HG02840 (cell line): ENCODE measurements around the gene MRPS34.

Experiments
- ATAC-seq: cut with Tn5 transposase; IDR thresholded peaks from one replicate; pipeline ENCODE4 v1.9.1; 2021; ENCODE audit warnings: mild to moderate bottlenecking, moderate library complexity, moderate number of reproducible peaks; ENCODE audit not compliant: unreplicated experiment, low FRiP score

The MRPS34 gene

GRCh38 chr16:1794908-1795666, 22.2 kb upstream of the MRPS34 start:
- no peak for ATAC-seq

- no peak for ATAC-seq
Measured at GRCh38 chr16:1794221-1794871, 21.4 kb upstream of the MRPS34 start.

GRCh38 chr16:1793578-1794220, 20.8 kb upstream of the MRPS34 start, which contains the start of gene IGFALS:
Gene IGFALS (minus strand): TSS chr16:1793705. CDS start chr16:1793652, 53 bp downstream.
- no peak for ATAC-seq

GRCh38 chr16:1792836-1793577, 20.1 kb upstream of the MRPS34 start:
- ATAC-seq = no peak

- ATAC-seq = no peak
Measured at GRCh38 chr16:1791943-1792812, 19.2 kb upstream of the MRPS34 start.

- ATAC-seq = no peak
Measured at GRCh38 chr16:1791256-1791942, 18.5 kb upstream of the MRPS34 start.

GRCh38 chr16:1790611-1791255, 17.8 kb upstream of the MRPS34 start:
- ATAC-seq = no peak

- ATAC-seq = no peak
Measured at GRCh38 chr16:1790261-1790610, 17.3 kb upstream of the MRPS34 start.

- no peak for ATAC-seq
Measured at GRCh38 chr16:1789643-1790045, 16.7 kb upstream of the MRPS34 start.

- ATAC-seq = no peak
Measured at GRCh38 chr16:1788708-1789100, 15.8 kb upstream of the MRPS34 start.

- ATAC-seq = no peak
Measured at GRCh38 chr16:1788095-1788707, 15.3 kb upstream of the MRPS34 start.

- ATAC-seq = no peak
Measured at GRCh38 chr16:1787322-1788094, 14.6 kb upstream of the MRPS34 start.

- no peak for ATAC-seq
Measured at GRCh38 chr16:1787056-1787321, 14.1 kb upstream of the MRPS34 start.

GRCh38 chr16:1786242-1787055, 13.5 kb upstream of the MRPS34 start:
- no peak for ATAC-seq

GRCh38 chr16:1785846-1786170, 12.9 kb upstream of the MRPS34 start:
- no peak for ATAC-seq

- no peak for ATAC-seq
Measured at GRCh38 chr16:1784977-1785845, 12.3 kb upstream of the MRPS34 start.
